ENCODE results near the gene EHD3. TPM values are rescaled to one million over a fixed set of nuclear protein-coding genes. Genes with fewer than 3 reads are reported as not detected.
A peak's percentile ranks its signal among the peaks of the same experiment; 100 is the strongest.

The EHD3 gene
- total RNA-seq, 1 donor from 2014 or later, result 29.7 TPM

- Histone ChIP-seq H3K9me3 (replicated peaks) (no peaks in the 10 kb centered on the region), H3K27ac (replicated peaks) (no peak overlapping the region), H3K36me3 (no peaks in the 10 kb centered on the region), H3K27me3 (ENCODE audit: low read depth) (no peaks in the 10 kb centered on the region), H3K4me3 (no peak overlapping the region), H3K4me1 (peaks cover 30% of the 10 kb centered on the region)
- intact Hi-C loops (cut with micrococcal nuclease), result no loop called here
- no peak for TF ChIP-seq CTCF (IDR thresholded peaks at IDR 0.05; ENCODE audit: borderline replicate concordance)
- no peak for DNase-seq
Measured at GRCh38 chr2:31317396-31317795, 83.4 kb downstream of the EHD3 start.

- intact Hi-C loops (cut with micrococcal nuclease), result no loop called here
- Histone ChIP-seq H3K27ac (replicated peaks) (peak overlapping the region; percentile 62), H3K4me3 (no peak overlapping the region), H3K36me3 (no peaks in the 10 kb centered on the region), H3K27me3 (ENCODE audit: low read depth) (no peaks in the 10 kb centered on the region), H3K4me1 (peaks cover 41% of the 10 kb centered on the region), H3K9me3 (replicated peaks) (no peaks in the 10 kb centered on the region)
- TF ChIP-seq CTCF (IDR thresholded peaks at IDR 0.05; ENCODE audit: borderline replicate concordance), result no peak
- DNase-seq, result peak; percentile 31
Measured at GRCh38 chr2:31318361-31319336, 84.7 kb downstream of the EHD3 start.

Other genes starting within 250 kb of the EHD3 start
- gene GALNT14, start 95.7 kb upstream of the EHD3 start, total RNA-seq, result 0.14 TPM
- gene CAPN14, start 16.6 kb upstream of the EHD3 start, total RNA-seq, result 0.27 TPM
- 0.05 TPM for gene XDH, start 180.6 kb downstream of the EHD3 start, total RNA-seq